CD4-positive, alpha-beta T cell treated with Interleukin-6 for 4 hours (primary cell): ENCODE results near the gene LYSMD3.
A peak's percentile ranks its signal among the peaks of the same experiment; 100 is the strongest.
"Not testable (repeated sequence)": the region's sequence is repeated elsewhere in the genome, so short reads cannot be mapped to it uniquely, and the experiment has no call there.

Experiments used
- DNase-seq: peaks from one replicate; pipeline ENCODE4 v3.0.0-alpha.2; 2020; ENCODE audit warnings: mixed read lengths

The LYSMD3 gene

GRCh38 chr5:90529194-90529938 lies at the start of gene LYSMD3:
Gene LYSMD3 (minus strand): TSS chr5:90529584. CDS start chr5:90525289, 4,295 bp downstream.
- DNase-seq: peak; percentile 97

DNA sequence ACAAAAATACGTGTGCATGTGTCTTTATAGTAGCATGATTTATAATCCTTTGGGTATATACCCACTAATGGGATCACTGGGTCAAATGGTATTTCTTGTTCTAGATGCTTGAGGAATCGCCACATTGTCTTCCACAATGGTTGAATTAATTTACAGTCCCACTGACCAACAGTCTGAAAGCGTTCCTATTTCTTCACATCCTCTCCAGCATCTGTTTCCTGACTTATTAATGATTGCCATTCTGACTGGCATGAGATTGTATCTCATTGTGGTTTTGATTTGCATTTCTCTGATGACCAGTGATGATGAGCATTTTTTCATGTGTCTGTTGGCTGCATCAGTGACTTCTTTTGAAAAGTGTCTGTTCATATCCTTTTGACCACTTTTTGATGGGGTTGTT lies 47.2 kb upstream of the LYSMD3 start:
- DNase-seq: not testable (repeated sequence)

- DNase-seq: no peak
These were observed 46.3 kb upstream of the LYSMD3 start for GRCh38 chr5:90575712-90576111.

DNA sequence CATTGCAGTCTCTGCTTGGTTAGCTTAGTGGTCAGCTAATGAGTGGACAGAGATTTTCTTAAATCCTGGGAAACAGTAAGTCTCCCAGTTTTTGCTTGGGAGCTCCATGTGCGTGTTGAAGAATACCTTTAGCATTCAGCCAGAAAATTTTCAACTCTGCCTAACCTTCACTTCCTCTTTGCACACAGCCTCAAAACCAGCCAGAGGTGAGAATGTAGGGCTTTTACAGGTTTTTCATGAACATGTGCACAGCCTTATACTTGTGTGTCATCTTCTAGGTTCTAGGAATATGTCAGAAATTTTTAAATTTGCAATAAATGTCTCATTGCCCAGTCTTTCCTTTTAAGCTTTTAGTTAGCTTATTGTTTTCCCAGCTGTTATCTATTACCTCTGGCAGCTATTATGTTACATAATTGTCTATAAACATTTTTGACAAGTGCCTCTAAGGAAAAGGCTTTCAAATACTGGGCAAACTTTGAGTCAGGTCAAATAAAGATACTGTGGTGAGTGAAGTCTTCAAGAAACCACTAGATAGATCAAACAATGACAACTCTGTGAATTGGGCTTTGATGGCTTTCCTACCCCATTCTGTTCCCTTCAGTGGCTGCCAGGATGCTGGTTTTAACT lies 41.9 kb upstream of the LYSMD3 start:
- no peak for DNase-seq

GRCh38 chr5:90570034-90570433 lies 40.6 kb upstream of the LYSMD3 start:
- no peak for DNase-seq

DNA sequence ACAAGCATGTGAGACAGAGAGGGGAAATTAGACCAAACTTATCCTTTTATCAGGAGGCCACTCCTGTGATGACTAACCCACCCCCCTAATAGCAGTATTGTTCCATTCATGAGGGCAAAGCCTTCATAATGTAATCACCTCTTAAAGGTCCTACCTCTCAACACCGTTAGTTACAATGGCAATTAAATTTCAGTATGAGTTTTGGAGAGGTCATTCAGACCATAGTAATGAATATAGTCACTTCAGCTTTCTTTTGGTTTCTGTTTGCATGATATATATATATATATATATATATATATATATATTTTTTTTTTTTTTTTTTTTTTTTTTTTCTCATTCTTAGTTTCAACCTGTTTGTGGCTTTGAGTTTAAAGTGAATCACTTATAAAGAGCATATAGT lies 39.7 kb upstream of the LYSMD3 start:
- DNase-seq: no peak

DNA sequence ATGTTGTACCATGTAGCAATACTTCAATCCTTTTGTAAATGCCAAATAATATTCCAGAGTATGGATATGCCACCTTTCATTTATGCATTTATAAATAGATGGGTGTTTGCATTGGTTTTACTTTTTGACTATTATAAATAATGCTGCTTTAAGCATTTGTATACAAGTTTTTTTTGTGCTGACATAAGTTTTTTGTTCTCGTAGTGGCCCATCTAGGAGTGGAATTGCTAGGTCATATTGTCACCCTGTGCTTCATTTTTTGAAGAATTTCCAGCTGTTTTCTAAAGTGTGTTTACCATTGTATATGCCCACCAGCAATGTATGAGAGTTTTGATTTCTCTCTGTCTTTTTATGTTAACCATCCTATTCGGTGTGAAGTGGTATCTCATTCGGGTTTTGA lies 36.1 kb upstream of the LYSMD3 start:
- DNase-seq: no peak

- DNase-seq: no peak
These were observed 33.7 kb upstream of the LYSMD3 start for GRCh38 chr5:90563108-90563507.

DNA sequence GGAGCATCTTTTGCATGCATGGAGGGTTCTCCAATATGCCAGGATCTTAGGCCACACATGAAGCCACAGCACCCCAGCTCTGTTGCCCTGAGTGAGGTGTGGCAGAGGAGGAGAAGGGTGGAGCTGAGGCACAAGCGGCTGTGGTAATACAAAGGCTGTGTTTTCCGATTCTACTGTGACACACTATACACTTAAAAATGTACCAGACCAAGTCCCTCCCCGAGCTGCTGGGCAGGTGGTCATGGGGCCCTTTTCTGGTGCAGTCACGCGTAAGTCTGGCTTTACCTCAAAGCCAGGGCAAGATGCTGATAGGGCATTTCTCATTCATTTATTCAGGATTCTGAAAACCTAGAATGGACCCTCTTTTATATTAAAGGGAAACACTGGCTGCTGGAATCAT lies 33.0 kb upstream of the LYSMD3 start:
- no peak for DNase-seq

- no peak for DNase-seq
These were observed 32.4 kb upstream of the LYSMD3 start for GRCh38 chr5:90561766-90562165.

DNA sequence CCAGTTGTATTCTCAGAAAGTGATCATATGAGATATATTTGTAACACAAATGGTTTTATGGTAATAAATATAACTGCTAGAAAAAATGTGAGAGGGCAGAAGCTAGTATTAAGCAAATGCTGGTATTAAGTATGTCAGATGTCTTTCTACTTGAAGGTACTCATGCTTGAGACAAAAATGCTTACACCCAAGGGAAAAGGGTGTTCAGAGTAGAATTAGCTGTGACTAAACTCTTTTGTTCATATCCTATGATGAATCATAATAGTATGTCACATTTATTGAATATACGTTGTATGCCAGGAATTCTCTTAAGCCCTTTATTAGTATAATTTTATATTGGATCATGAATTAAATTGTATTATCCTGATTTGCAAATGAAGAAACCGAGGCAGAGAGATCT lies 31.4 kb upstream of the LYSMD3 start:
- no peak for DNase-seq

GRCh38 chr5:90558344-90559192 lies 29.2 kb upstream of the LYSMD3 start, which contains the start of gene ADGRV1:
Gene ADGRV1 (plus strand): TSS chr5:90558797. CDS start chr5:90558896, 99 bp downstream.
- DNase-seq: no peak

GRCh38 chr5:90557871-90558270 lies 28.5 kb upstream of the LYSMD3 start:
- DNase-seq: no peak

- no peak for DNase-seq
These were observed 28.0 kb upstream of the LYSMD3 start for GRCh38 chr5:90557391-90557790.

GRCh38 chr5:90555666-90556065 lies 26.3 kb upstream of the LYSMD3 start:
- no peak for DNase-seq

DNA sequence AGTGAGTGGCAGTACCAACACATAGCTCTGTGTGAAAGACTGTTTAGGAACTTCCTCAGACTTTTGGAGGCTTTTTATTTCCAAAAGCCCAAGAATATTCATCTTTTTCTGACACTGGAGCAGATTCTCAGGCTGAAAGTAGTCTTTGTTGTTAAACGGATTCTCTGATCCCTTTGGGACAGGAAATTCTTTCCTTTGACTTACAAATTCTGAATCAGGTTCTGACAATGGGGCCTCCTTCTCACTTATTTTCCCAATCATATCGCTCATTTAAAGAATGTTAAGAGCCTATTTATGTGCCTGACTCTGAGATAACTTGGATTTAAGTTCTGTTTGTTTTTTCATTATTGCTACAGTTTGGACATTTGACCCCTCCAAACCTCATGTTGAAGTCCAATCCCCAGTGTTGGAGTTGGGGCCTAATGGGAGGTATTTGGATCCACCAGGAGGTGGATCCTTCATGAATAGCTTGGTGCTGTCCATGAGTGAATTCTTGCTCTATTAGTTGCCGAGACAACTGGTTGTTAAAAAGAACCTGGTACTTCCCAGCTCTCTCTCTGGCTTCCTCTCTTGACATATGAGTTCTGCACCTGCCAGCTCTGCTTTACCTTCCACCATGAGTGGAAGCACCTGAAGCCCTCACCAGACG lies 25.1 kb upstream of the LYSMD3 start:
- DNase-seq: no peak

GRCh38 chr5:90553711-90554110 lies 24.3 kb upstream of the LYSMD3 start:
- DNase-seq: no peak

GRCh38 chr5:90551376-90551775 lies 22.0 kb upstream of the LYSMD3 start:
- no peak for DNase-seq

- DNase-seq: no peak
These were observed 21.6 kb upstream of the LYSMD3 start for GRCh38 chr5:90550963-90551362.

DNA sequence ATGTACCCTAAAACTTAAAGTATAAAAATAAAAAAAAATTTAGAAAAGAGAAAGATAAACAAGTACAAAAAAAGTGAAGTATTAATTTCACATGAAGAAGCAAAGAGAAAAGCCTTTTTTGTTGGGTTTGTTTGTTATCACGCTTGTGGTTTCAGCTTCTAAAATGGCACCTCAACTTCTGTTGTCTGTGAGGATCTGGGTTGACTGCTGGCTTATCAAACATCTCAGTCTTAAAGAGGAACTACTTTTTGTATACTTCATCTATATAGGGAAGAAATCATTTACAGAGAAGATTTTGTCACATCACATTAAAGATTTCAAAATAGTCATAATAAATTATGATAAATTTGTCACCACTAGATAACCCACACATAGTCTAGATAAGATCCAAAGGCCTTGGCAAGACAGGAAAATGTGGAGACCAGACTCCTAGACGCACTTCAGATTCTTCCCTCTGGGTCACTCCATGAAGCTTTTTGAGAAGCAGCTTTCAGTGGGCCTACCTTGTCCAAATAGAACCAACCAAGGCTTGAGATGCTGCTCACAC lies 20.4 kb upstream of the LYSMD3 start:
- no peak for DNase-seq

- no peak for DNase-seq
These were observed 19.8 kb upstream of the LYSMD3 start for GRCh38 chr5:90549223-90549622.

- DNase-seq: no peak
These were observed 18.7 kb upstream of the LYSMD3 start for GRCh38 chr5:90548069-90548593.
